ENCODE measurements around the gene ZNF628. TPM values are rescaled to one million over a fixed set of nuclear protein-coding genes. Genes with fewer than 3 reads are reported as not detected.

Gene ZNF628
- total RNA-seq, 1 experiment from 2014 or later: 21.7 TPM

GRCh38 chr19:55516878-55517620, 40.6 kb downstream of the ZNF628 start:
- no peaks in the 10 kb centered on the region for H3K36me3 ChIP-seq (ENCODE audit: control insufficient read depth, insufficient read depth, low read length)
- BruUV-seq (replicated peaks): no TSS peak
- ChIA-PET CTCF (interaction anchor here (0.6 to 1.2 kb wide), 3 partner anchors 9 to 114 kb away, joined by 3 to 10 read pairs (median 4); partner anchors contain the start of gene ZNF865), POLR2A (interaction anchor here (0.7 kb wide), 1 partner anchor 9 kb away, joined by 3 read pairs; no protein-coding TSS in a partner anchor)
- DNase-seq (ENCODE audit: low read depth, low spot score) (peak; percentile 81), ATAC-seq (peak; percentile 99)
- in situ Hi-C loops (cut with HindIII; ENCODE audit: low pct_unique_long_range_greater_than_20kb, low sequenced_read_pairs): no loop called here
- peaks cover 7% of the 10 kb centered on the region; the same call in 1 of the 2 replicates for H3K4me1 ChIP-seq (ENCODE audit: control insufficient read depth, insufficient read depth, low read length)
- peak; percentile 74 for TF ChIP-seq POLR2AphosphoS5 (IDR thresholded peaks at IDR 0.05; ENCODE audit: low read depth, low read length)
- TF ChIP-seq TCF7L2 (IDR thresholded peaks at IDR 0.05; ENCODE audit: low read depth, low read length): no peak
- peak in 1 of 2 experiments; percentile 71; a peak in 1 of 4 replicates for TF ChIP-seq REST (IDR thresholded peaks at IDR 0.05; ENCODE audit: insufficient read depth in 1 of 2, low read depth in 2 of 2, low read length in 1 of 2)
- peak; percentile 98 for TF ChIP-seq CTCF (IDR thresholded peaks at IDR 0.05)
- TF ChIP-seq SIN3A (IDR thresholded peaks at IDR 0.05; ENCODE audit: borderline replicate concordance, insufficient read depth, low read depth, low read length): peak; percentile 31; the same call in 1 of the 2 replicates
- intact Hi-C loops (cut with micrococcal nuclease; ENCODE audit: unreplicated experiment): loop anchor here (2.0 kb wide), 2 partner anchors 90 to 114 kb away; no protein-coding TSS in a partner anchor
- no peaks in the 10 kb centered on the region for H3K9me3 ChIP-seq (ENCODE audit: control insufficient read depth, insufficient read depth, low read depth, low read length)
- no peaks in the 10 kb centered on the region for H3K27me3 ChIP-seq (ENCODE audit: control insufficient read depth, insufficient read depth, low read length)
- peak overlapping the region; percentile 84 for H3K27ac ChIP-seq (ENCODE audit: low read length)
- peak overlapping the region; percentile 37 to 51 for H3K4me3 ChIP-seq (ENCODE audit: low read depth in 2 of 2, low read length in 2 of 2)

GRCh38 chr19:55519451-55520311, 43.3 kb downstream of the ZNF628 start:
- no peak for TF ChIP-seq CTCF (IDR thresholded peaks at IDR 0.05)
- no peak for TF ChIP-seq SIN3A (IDR thresholded peaks at IDR 0.05; ENCODE audit: borderline replicate concordance, insufficient read depth, low read depth, low read length)
- TF ChIP-seq TCF7L2 (IDR thresholded peaks at IDR 0.05; ENCODE audit: low read depth, low read length): no peak
- no peak for TF ChIP-seq REST (IDR thresholded peaks at IDR 0.05; ENCODE audit: insufficient read depth in 1 of 2, low read depth in 2 of 2, low read length in 1 of 2)
- TF ChIP-seq POLR2AphosphoS5 (IDR thresholded peaks at IDR 0.05; ENCODE audit: low read depth, low read length): no peak
- ATAC-seq (no peak), DNase-seq (ENCODE audit: low read depth, low spot score) (peak; percentile 90)
- Histone ChIP-seq H3K27ac (ENCODE audit: low read length) (no peak overlapping the region), H3K4me3 (ENCODE audit: low read depth in 2 of 2, low read length in 2 of 2) (no peak overlapping the region), H3K4me1 (ENCODE audit: control insufficient read depth, insufficient read depth, low read length) (peaks cover 7% of the 10 kb centered on the region; the same call in 1 of the 2 replicates), H3K36me3 (ENCODE audit: control insufficient read depth, insufficient read depth, low read length) (no peaks in the 10 kb centered on the region), H3K27me3 (ENCODE audit: control insufficient read depth, insufficient read depth, low read length) (no peaks in the 10 kb centered on the region), H3K9me3 (ENCODE audit: control insufficient read depth, insufficient read depth, low read depth, low read length) (no peaks in the 10 kb centered on the region)
- in situ Hi-C loops (cut with HindIII; ENCODE audit: low pct_unique_long_range_greater_than_20kb, low sequenced_read_pairs) (no loop called here), intact Hi-C loops (cut with micrococcal nuclease; ENCODE audit: unreplicated experiment) (no loop called here)
- no TSS peak for BruUV-seq (replicated peaks)
- ChIA-PET CTCF (interaction anchor here (0.5 kb wide), 1 partner anchor 105 kb away, joined by 7 read pairs; no protein-coding TSS in a partner anchor), POLR2A (no interaction called here)
